Ishikawa (cell line): ENCODE data around the gene FLT1.

ENCODE experiments used
- CREB1 ChIP-seq: IDR thresholded peaks from 2 replicates; pipeline ENCODE4 v1.6.1; 2012; ENCODE audit warnings: low read depth
- EGR1 ChIP-seq: IDR thresholded peaks from 2 replicates; pipeline ENCODE4 v1.6.1; 2012
- EP300 ChIP-seq: IDR thresholded peaks from 2 replicates; pipeline ENCODE4 v1.6.1; 2012; ENCODE audit warnings: borderline replicate concordance
- FOXM1 ChIP-seq: IDR thresholded peaks from 2 replicates; pipeline ENCODE4 v1.6.1; 2012; ENCODE audit warnings: low read depth, borderline replicate concordance
- MAX ChIP-seq: IDR thresholded peaks from 2 replicates; pipeline ENCODE4 v1.6.1; 2012
- NFIC ChIP-seq: IDR thresholded peaks from 2 replicates; pipeline ENCODE4 v1.6.1; 2012
- RAD21 ChIP-seq: IDR thresholded peaks from 2 replicates; pipeline ENCODE4 v1.6.1; 2012; ENCODE audit warnings: low read depth
- REST ChIP-seq: IDR thresholded peaks from 2 replicates; pipeline ENCODE4 v1.6.1; 2012; ENCODE audit warnings: low read depth, mild to moderate bottlenecking
- TAF1 ChIP-seq: IDR thresholded peaks from 2 replicates; pipeline ENCODE4 v1.6.1; 2012; ENCODE audit warnings: low read depth, mild to moderate bottlenecking
- TCF12 ChIP-seq: IDR thresholded peaks from 2 replicates; pipeline ENCODE4 v1.6.1; 2012; ENCODE audit warnings: low read depth
- TEAD4 ChIP-seq: IDR thresholded peaks from 2 replicates; pipeline ENCODE4 v1.6.1; 2012
- USF1 ChIP-seq: IDR thresholded peaks from 2 replicates; pipeline ENCODE4 v1.6.1; 2012
- YY1 ChIP-seq: IDR thresholded peaks from 2 replicates; pipeline ENCODE4 v1.6.1; 2012; ENCODE audit warnings: low read depth
- ZBTB7A ChIP-seq: IDR thresholded peaks from 2 replicates; pipeline ENCODE4 v1.6.1; 2012; ENCODE audit warnings: low read depth

- TF ChIP-seq REST (no peak), ZBTB7A (no peak), MAX (no peak), TAF1 (no peak), EP300 (no peak), YY1 (no peak), NFIC (no peak), USF1 (no peak), TEAD4 (no peak), EGR1 (no peak), RAD21 (no peak), TCF12 (no peak), CREB1 (no peak), FOXM1 (no peak)
Measured at GRCh38 chr13:28394422-28394821, 100.5 kb downstream of the FLT1 start.
